OCI-M2 (cell line): ENCODE results near the gene ARHGAP26.
"Not testable (repeated sequence)": the region's sequence is repeated elsewhere in the genome, so short reads cannot be mapped to it uniquely, and the experiment has no call there.

ENCODE experiments used
- DNase-seq: peaks from one replicate; lab custom pipeline; 2025; ENCODE audit not compliant: unreplicated experiment; lab: John Stamatoyannopoulos, UW

The ARHGAP26 gene

DNA sequence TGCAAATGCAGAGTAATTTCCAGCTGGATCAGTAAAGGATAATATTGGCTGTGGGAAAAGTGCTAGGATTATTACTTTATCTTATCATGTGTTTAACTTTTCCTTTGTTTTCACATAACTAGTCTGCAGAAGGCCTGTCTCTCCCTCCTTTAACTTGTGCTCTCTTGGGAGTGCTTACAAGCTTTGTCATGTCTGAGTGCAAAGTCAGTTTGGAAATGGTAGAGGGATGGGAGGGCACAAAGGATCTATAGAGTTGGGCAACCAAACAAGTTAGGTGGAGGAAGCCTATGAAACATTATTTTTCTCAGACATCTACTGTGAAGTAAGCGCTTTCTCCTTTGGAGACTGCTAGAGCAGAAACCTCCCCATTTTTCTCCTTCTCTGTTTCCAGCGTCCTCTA is 308.8 kb downstream of the ARHGAP26 start:
- DNase-seq = no peak

DNA sequence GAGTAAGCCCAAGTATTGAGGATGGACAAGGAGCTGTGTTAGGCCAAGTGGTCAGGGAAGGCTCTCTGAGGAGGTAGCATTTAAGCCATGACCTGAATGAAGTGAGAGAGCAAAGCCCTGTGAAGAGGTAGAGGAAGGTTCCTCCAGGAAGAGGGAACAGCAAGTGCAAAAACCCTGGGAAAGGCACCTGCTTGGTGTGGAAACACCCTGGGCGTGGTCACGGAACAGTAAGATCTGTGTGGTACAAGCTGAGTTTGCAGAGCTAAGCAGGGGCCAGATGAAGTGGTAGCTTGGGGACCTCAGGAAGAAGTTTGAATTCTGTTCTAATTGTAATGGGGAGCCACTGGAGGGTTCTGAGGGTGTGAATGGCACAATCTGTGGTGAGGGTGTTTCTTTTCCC is 310.2 kb downstream of the ARHGAP26 start:
- no peak for DNase-seq

DNA sequence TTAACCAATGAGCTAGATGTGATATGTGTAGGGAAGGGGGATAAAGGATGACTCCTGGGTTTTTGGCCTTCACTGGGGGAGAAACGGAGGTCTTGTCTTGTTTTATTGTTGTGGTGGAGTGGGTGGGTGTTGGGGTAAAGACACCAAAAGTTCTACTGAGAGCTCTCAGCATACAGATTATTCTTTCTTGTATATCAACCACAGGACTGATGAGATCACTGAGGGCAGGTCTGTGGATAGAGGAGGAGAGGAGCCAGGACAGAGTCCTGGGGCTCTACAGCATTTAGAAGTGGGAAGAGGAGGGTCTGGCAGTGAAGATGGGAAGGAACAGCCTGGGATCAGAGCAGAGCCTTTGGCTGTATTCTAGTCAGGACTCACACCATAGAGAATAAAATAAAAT is 310.8 kb downstream of the ARHGAP26 start:
- DNase-seq = no peak

DNA sequence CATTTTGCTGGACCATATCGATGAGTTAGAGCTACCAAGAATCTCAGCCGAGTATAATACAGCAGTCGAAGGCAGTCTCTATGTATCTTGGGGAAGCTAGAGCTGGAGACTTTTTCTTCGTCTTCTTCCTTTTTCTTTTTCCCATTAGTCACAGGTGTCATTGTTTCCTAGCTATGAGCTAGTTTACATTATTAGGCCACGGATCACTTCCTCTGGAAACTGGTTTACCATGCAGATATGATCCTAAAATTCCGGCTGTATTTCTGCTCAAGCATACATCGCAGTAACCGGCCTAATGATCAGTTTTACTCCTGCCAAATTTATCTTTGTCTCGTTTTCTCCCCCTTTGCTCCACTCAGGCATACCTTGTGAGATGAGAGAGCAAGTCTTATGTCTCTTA is 312.8 kb downstream of the ARHGAP26 start:
- no peak for DNase-seq

DNA sequence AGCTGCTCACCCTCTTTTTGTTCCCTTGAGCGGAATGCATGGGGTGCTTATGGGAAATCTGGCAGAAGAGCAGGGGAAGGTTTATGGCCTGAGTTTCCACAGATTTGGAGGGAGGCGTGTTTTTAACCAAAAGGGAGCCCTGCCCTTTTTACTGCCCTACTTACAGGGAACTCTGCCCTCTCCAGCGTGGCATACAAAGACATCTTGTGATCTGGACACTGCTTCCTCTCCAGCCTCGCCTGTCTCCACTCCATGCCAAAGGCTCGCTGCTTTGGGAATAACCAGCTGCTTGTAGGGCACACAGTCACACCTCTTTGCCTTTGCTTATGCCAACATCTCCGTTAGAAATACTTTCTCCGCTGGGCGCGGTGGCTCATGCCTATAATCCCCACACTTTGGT is 314.2 kb downstream of the ARHGAP26 start:
- no peak for DNase-seq

DNA sequence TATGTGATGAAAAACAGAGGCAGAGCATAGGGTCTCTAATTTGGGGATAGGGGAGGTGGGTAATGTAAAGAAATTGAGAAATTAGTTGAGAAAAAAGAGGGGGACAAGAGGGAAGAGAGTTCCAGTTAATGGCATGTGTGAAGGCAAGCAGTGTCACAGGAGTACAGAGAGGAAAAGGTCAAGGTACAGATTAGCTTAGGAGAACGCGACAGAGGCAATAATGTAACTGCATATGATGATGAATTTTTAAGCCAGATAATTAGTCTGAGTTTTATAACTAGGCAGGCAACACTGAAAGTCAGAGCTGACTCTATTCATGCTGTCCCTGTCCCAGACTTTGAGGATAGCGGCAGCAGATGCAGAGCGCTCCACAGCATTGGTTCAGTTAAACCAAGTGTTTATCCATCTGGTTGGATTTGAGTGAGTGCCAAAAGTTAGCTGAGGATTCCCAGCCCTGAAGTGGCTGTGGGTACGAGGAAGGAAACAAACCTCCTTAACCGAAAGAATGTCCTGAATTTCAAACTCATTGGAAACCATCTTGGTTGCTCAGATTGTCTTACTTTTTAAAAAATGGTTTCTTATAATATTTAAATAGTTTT is 315.2 kb downstream of the ARHGAP26 start:
- DNase-seq = no peak

DNA sequence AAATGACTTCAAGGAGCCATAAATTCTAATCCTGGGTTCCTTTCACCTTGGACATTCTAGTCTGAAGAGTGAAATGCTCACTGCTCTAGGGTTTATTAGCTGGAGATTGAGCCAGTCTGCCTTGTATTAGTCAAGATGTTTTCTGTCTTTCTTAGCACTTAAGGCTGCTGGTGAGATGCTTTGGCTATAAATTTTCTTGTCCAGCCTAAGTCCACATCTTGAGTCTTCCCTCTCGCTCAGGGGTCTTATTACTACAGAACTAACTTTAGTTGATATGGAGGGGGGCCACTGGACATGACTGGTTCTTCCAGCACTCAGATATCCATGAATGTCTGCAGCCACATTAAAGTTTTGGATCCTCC is 316.4 kb downstream of the ARHGAP26 start:
- DNase-seq = no peak

DNA sequence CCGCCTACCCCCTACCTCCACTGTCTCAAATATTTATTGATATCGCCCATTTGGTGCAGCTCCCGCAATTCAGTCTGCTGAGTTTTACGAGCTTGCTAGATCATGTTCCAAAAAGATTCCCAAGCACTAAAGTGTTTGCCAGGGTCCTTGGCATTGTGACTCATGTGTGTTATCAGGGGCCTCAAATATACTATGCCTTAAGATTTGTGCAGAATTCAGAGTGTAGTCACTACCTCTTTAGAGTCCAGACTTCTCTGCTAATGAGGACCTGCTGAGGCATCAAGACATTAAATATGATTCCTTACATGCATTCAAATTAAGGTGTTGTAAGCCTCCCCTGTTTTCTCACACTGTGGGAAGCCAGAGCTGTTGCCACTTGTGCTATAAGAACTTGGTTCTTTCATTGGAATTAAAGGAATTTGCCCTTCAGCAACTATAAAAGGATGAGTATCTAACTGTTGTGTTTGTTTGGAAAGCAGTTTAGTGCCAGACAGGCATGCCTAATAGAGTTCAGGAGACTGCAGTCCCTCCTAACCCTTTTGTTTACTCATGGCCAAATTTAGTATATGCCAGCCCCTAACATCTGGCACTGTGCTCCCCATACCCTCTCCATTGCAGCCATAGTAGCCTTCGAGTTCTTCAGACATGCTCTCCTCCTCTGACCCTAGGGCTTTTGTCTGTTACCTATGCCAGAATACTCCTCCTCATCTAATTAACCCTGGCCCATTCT is 316.9 kb downstream of the ARHGAP26 start:
- DNase-seq = no peak

DNA sequence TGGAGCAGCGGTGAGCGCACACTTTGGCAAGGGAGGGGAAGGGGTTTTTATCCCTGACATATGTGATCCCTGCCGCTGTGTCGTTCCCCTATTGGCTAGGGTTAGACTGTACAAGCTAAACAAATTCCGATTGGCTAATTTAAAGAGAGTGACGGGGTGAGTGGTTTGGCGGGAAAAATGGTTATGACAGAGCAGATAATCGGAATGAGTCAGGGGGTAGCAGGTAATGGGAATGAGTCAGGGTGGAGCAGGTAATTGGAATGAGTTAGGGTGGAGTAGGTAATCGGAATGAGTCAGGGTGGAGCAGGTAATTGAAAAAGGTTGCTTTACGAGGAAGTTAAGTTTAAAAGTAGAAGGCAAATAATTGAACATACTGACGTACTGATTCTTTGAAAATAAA is 318.5 kb downstream of the ARHGAP26 start:
- DNase-seq = not testable (repeated sequence)

DNA sequence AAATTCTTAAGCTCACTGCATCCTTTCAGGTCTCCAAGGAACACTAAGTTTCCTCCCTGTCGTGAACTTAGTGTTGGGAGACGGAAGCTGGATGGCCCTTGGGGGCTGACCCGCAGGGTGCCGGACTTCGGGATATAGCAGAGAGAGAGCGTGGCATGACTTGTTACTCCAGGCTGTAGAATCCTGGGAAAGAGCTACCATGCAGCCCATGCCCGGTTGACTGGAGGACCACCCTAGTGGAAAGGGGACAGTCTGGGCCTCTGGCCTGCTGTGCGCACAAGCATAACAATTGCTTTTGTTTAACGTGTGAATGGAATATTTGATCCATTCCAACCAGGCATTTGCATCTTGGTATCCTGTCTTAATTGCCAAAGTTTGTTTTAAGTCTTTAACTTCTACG is 319.9 kb downstream of the ARHGAP26 start:
- DNase-seq = not testable (repeated sequence)

DNA sequence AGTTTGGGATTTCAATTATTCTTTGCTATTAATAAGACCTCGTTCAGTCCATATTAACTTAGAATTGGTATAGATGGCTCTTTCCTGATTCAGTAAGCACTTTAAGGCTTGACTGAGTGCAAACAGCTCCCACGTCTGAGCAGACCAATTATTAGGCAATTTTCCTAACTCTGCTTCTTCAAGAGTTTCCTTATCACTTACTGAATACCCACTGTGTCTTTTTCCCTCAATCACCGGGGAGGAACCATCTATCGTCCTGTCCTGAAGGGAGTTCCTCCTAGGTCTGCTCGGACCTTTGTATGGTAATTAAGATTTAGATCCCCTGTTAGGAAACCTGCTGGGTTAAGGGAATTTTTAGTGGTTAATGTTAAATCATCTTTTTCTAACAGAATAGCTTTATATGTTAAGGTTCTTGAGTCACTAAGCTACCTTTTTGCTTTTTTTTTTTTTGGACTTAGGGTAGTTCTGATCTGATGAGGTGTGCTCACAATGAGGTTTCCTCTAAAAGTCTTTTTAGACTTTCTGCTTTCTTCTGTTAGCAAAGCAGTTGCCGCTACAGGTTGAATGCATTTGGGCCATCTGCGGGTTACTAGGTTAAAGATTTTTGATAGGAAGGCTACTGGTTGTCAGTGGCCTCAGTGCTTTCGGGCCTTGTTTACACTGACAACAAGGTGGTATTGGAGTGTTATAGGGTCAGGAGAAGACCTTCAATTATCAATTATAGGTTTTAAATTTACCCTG is 322.7 kb downstream of the ARHGAP26 start:
- not testable (repeated sequence) for DNase-seq

DNA sequence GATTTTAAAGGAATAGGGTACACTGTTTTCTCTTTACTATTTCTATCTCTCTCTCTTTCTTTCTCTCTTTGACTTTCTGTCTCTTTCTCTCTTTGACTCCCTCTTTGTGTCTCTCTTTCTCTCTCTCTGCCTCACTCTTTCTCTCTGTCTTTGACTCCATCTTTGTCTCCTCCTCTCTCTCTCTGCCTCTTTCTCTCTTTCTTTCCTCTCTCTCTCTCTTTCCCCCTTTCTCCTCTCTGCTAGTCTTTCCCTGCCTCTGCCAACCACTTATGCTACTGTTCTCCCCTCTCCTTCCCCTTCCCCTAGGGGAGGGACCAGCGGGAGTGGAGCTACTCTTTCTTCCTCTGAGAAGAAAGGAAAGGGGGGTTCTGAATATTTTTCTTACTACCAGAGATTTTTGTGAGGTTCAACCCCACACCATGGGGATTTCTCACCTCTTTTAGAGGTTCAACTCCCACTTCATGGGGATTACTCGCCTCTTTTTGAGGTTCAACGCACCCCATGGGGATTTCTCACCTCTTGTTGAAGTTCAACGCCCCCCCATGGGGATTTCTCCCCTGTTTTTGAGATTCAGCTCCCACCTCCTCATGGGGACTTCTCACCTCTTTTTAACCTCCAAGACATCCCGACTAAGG is 323.4 kb downstream of the ARHGAP26 start:
- DNase-seq = no peak

DNA sequence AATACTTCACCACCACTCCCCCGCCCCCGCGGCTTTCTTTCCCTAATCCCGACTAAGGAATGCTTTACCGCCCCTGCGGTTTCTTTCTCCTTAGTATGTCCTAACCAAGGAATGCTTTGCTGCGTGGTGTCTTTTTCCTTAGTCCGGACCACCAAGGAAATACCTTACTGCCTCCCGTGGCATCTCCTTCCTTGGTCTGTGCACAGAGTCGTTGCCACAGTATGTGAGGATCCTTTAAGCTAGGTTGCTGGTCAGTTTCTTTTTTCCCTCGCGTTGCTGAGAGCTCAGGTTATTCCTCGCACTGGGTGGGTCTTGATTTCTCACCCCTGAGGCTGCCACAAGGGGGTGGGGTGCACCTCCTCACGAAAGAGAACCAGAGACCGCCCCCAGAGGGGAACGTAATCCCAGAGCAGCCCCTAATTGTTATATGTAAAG is 323.9 kb downstream of the ARHGAP26 start:
- DNase-seq = no peak

DNA sequence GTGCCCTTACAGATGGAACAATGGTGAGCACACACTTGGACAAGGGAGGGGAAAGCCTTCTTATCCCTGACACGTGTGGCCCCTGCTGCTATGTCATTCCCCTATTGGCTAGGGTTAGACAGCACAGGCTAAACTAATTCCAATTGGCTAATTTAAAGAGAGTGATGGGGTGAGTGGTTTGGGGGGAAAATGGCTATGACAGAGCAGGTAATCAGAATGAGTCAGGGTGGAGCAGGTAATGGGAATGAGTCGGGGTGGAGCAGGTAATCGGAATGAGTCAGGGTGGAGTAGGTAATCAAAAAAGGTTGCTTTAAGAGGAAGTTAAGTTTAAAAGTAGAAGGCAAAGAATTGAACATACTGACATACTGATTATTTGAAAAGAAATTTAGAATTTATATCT is 324.4 kb downstream of the ARHGAP26 start:
- not testable (repeated sequence) for DNase-seq

DNA sequence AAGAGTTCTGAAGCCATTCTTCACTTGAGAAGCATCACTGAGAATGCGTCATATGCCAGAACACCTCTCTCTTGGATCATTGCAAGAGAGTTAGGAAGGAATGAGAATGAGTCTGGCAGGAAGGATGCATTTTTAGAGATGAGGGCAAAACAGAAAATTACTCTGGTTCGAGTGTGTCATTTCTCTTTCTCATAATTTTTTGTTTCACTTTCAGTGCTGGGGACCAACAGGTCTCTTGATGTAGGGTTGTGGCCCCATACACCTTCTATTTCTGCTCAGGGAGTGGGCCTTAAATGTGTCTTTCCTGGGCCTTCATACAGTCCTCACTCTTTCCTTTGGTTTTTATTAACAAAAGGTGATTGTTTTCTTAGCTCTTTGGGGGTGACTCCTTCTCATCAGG is 330.9 kb downstream of the ARHGAP26 start:
- DNase-seq = no peak

DNA sequence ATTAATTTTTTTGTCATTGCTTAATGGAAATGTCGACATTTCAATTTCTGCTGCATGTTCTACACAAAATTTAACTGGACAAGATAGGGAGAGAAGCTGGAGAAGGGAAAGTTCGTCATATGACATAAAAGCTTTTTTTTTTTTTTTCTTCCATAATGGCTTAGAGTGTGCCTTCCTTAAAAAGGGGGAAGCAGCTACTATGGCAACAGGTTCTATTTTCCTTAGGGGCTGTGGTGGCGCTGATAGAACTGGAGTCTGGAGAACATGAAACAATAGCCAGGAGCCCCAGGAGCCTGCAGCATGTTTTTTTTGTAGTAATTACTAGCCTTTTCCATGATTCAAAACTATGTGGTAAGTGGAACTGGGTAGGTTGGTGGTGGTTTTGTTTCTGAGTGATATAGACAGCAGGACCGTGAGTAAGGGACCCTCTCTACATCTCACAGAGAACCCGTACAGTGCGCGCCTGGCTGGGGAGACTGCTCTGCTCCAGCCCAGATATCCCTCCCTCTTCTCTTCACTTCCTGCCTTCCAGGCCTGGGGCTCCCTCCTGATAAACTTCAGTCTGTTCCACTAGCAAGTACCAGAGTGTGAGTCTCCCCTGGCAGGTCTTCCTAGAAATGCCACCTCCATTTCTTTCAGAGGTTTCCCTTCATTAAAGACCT is 331.7 kb downstream of the ARHGAP26 start:
- DNase-seq = no peak

DNA sequence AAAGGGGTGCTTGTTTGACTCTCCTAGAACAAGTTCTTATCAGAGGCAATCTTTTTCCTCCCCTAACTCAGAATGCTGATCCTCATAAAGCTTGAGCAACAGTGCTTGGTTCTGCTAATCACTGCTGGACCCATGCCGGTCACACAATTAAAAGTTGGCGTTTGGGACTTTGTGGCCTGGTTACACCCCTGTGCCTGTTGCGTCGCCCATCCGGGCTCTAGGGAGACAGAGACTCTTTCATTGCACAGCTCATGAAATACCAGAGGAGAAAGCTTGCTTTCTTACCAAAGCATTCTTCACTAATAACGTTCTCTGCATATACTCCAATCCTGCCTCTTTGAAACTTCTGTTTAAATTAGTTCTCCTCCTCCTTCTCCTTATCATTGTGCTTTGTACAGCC is 332.2 kb downstream of the ARHGAP26 start:
- no peak for DNase-seq

DNA sequence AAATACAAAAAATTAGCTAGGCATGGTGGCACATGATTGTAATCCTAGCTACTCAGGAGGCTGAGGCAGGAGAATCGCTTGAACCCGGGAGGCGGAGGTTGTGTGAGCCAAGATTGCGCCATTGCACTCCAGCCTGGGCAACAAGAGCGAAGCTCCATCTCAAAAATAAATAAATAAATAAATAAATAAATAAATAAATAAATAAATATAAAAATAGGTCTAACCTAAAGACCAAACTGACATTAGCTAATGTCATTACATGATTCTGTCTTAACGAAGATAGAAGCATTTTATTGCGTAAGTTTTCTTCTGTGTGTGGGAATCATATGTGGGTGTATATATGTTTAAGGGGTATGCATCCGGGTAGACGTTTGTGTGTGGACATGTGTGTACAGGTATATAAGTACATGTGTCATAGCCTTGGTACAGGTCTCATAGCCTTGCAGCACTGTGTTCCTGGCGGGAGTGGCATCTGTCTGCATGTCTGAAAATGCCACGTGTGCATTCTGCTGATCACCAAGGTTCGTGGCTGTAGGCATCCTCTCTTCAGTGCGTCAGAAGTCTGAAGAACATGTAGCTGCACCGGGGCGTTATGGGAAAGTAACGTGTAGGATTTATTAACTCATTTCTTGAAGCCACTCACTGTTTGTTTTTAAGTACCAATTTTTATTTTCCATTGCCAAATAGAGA is 335.2 kb downstream of the ARHGAP26 start:
- no peak for DNase-seq

DNA sequence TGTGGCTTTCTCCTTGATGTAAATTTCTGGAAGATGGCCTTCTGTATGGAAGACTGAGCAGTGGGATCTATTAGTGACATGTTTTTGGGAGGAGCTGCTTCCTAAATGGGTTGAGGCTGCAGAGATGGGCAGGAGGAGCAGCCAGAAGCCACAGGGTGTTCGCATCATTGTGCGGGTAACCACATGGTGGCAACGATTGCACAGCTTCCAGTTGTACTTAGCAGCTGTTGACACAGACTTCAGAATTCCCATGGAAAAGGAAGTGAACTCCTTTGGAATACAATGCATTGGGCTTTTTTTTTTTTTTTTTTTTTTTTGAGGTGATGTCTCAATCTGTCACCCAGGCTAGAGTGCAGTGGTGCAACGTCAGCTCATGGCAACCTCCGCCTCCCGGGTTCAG is 336.0 kb downstream of the ARHGAP26 start:
- no peak for DNase-seq

DNA sequence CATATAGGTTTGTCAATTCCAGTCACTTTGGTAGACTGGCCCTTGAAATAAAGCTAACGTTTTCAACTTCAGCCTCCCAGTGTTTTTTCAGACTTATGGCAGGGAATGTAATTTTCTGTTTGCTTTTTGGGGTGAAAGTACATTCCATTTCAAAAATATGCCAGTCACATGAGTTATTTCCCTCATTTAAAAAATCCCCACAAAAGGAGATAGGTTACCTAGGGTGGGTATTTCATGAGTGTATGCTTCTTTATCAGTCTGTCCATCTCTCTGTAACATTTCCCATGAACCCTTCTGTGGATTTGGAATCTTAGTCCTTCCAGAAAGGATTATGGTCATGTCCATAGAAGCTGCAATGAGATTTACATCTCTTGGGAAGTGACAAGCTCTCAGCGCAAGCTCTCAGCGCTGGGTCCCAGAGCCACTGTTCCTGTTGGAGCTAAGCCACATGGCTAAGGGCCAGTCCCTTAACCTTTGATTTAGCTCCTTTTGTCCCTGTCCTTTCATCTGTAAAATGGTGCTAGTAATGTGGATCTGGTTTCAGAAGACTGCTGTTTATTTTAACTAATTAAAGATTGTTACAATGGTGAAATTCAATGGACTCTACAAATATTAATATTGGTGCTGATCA is 338.4 kb downstream of the ARHGAP26 start:
- no peak for DNase-seq
